ENCODE data around the gene TRAPPC2L.

- no peak for TF ChIP-seq SIN3A (IDR thresholded peaks at IDR 0.05; ENCODE audit: low read depth)
- no peak for TF ChIP-seq POLR2AphosphoS5 (IDR thresholded peaks at IDR 0.05; ENCODE audit: low read depth, low read length)
- no peak for TF ChIP-seq ZNF274 (IDR thresholded peaks at IDR 0.05; ENCODE audit: low read depth, low read length)
- no peak for TF ChIP-seq CTCF (IDR thresholded peaks at IDR 0.05 in 2 of 3, conservative IDR thresholded peaks at IDR 0.05 in 1 of 3; ENCODE audit: borderline replicate concordance in 1 of 3, insufficient read depth in 1 of 3, low read depth in 2 of 3, low read length in 2 of 3)
- TF ChIP-seq YY1 (IDR thresholded peaks at IDR 0.05; ENCODE audit: extremely low read depth, insufficient replicate concordance, low read depth, low read length): no peak
- TF ChIP-seq POLR2A (IDR thresholded peaks at IDR 0.05; ENCODE audit: borderline replicate concordance, extremely low read depth, insufficient read depth, insufficient read length): no peak
- no peak for TF ChIP-seq SRF (IDR thresholded peaks at IDR 0.05; ENCODE audit: low read depth)
- no peak for TF ChIP-seq RAD21 (IDR thresholded peaks at IDR 0.05; ENCODE audit: low read depth)
- no peak for TF ChIP-seq EZH2 (IDR thresholded peaks at IDR 0.05)
- TF ChIP-seq FOSL1 (IDR thresholded peaks at IDR 0.05; ENCODE audit: low read depth): no peak
- TF ChIP-seq EZH2phosphoT487 (IDR thresholded peaks at IDR 0.05; ENCODE audit: borderline replicate concordance): no peak
Observed at GRCh38 chr16:88894681-88895300, 37.9 kb downstream of the TRAPPC2L start.

All from HCT116 (cell line).